UCSD-AML1 (cell line): ENCODE measurements around the gene CA10.

Experiments used
- DNase-seq: peaks from one replicate; lab custom pipeline; 2025; ENCODE audit not compliant: unreplicated experiment; lab: John Stamatoyannopoulos, UW

The CA10 gene

DNA sequence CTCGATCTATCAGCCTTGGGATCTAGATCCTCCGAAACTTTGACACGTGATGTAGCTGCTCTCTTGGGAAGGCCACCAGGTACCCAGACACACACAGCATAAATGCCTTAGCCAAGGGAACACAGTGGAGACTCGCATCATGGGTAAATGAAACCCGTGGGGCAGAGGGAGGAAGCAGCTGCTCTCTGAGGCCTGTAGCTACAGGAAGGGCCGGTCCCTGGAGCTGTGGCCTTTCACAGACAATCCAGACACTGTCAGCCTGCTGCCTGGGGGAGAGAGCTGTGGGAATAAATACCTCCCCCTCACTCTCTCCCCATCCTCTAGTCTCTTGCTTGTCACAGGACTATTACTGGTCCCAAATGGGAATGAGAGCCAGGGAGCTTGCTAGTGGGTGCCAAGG is 546.9 kb downstream of the CA10 start:
- DNase-seq, result no peak

- DNase-seq, result no peak
These were observed 547.7 kb downstream of the CA10 start for GRCh38 chr17:51610834-51611233.

DNA sequence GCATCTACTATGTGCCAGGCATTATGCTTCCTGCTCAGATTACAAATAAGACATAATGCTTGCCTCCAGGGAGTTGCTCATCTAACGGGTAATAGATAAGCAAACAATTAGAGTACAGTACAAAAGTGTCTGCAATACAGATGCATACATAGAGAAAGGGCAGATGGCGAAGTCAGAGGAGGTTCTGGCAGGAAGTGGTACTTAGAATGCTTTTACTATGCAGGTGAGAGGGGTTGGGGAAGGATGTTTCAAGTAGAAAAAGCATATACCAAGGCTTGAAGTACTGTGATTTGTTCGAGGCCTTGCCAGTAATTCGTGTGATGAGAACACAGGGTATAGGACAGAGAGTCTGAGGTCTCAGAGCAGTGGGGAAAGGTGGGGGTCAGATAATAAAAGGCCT is 548.4 kb downstream of the CA10 start:
- DNase-seq, result no peak

- DNase-seq, result no peak
These were observed 550.1 kb downstream of the CA10 start for GRCh38 chr17:51608251-51608933.

GRCh38 chr17:51607512-51607911 is 551.0 kb downstream of the CA10 start:
- DNase-seq, result no peak

DNA sequence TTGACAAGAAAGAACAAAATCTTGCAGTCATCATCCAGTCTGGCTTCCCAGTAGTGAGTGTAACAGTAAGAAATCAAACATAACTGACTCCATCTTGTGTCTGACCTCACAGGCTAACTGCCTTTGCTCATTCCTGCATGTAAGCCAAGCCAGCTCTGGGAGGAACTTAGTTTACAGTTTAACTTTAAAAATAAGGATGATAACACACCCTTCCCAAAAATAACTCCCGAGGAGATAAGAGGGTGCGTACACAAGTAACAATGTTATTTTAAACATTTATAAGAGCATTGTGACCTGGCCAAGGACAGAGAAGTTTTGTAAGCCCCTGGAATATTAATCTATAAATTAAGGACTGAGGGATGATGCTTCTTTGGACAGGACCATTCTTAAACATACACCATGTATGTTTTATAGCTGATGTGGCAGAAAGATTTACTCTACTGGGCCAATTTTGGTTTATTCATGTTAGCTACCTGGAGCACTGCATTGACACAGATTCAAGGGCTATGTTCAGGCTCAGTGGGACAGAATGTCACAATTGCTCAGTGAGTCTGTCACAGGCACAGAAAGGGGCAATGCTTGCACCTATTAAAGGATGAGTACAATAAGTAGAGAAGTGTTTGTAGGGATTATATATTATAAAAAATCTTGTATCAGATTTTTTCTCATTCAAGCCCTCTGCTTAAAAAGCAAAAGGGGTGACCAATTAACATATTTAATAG is 554.1 kb downstream of the CA10 start:
- no peak for DNase-seq

- DNase-seq, result no peak
These were observed 556.8 kb downstream of the CA10 start for GRCh38 chr17:51601622-51602261.

DNA sequence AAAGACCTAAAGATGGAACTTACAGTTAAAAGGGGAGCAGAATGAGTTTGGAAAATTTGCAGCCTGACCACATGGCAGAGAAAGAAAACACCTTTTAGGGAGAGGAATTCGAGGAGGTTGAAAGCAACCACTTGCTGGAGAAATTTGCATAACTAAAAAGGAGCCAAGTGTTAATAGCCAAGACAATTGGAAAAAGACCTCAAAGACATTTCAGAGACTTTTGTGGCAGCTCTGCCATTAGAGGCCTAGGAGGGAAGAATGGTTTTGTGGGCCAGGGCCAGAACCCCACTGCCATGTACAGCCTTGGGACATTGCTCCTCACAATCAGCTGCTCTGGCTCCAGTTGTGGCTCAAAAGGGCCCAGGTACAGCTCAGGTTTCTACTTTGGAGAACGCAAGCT is 559.7 kb downstream of the CA10 start:
- DNase-seq, result no peak

DNA sequence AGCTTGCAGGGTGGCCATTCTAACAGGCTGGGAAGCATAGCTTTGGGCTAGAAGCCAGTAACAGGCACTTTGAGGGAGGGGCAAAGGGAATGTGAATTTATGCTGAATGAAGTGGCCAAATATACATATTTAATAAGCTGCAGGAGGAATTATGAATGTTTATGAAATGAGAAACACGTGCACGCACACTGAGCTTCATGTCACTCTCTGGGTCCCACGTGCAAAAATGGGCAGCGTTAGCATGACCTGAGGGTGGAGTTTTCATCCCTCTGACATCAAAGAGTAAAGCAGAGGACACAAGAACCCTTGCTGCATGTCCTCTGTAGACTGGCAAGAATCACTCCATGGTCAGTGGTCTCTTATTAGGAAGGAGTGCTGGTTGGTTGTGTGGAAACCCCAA is 561.2 kb downstream of the CA10 start:
- no peak for DNase-seq

- no peak for DNase-seq
These were observed 562.6 kb downstream of the CA10 start for GRCh38 chr17:51595826-51596398.

DNA sequence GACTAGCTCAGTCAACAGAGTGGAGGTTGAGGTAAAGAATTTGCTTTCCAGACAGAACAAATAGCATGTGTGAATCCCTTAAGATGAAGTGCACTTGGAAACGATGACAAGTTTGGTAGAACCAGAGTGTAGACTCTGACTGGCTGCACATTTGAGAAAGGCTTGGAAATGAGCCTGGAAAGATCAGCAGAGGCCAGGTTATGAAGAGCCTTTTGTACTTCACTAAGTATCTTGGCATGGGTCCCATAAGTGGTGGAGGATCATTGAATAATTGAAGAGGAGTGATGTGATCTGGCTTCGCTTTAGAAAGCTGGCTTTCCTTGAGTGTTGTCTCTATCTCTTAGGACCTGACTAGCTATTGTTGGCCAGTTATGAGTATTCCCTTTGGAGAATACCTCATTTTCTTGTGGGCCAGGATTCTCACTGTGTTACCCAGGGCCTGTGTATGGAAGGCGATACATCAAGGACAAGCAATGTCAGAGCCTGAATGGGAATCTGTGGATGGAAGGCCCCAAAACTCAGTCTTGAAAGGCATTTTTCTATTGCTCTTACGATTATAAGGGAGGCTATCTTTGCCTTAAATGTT is 568.4 kb downstream of the CA10 start:
- DNase-seq, result no peak

GRCh38 chr17:51588063-51588462 is 570.5 kb downstream of the CA10 start:
- no peak for DNase-seq

GRCh38 chr17:51587516-51587915 is 571.0 kb downstream of the CA10 start:
- no peak for DNase-seq

- no peak for DNase-seq
These were observed 572.9 kb downstream of the CA10 start for GRCh38 chr17:51585514-51586104.

DNA sequence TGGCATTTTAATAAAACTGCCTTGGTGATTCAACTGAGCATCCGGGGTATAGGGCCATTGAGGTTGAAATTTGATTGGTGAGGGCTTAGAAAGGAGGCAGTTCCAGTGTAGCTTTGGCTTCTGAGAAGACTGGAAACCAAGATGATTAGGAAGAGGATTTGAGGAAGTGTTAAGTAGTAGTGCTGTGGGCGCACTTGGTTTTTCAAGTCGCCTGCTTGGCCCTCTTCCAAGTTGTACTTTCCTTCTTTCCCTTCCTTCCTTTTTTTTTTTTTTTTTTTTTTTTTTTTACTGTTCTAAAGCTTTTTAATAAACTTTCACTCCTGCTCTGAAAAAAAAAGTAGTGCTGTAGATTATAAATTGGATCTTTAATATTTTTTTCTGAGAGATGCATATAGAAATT is 577.6 kb downstream of the CA10 start:
- no peak for DNase-seq
